ENCODE data around the gene DNAJC8.

DNA sequence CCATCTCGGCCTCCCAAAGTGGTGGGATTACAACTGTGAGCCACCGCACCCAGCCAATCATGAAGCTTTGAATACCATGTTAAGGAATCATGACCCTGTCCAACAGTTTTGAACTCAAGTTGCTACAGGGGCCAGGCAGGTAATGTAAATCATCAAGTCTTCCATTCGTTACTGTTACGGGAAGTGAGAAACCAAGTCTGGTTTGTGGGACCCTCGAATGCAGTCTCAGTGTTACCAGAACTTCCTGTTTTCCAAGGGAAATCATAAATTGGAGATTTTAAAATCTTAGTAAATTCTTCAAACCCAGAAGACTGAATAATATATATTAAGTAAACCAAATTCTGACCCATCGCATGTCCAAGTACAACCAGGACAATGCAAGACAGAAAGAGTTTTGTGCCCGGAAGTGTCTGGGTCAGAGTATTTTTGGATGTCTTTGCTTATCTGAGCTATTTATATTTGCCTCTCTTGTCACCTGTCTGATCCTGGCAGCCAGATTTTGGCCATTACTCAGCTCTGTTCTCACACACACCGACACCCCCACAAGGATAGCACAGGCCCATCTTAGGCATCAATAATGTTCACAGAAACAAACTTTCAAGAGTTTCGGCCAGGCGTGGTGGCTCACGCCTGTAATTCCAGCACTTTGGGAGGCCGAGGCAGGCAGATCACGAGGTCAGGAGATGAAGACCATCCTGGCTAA is 11.9 kb upstream of the DNAJC8 start:
- TF ChIP-seq, protein P1, sequence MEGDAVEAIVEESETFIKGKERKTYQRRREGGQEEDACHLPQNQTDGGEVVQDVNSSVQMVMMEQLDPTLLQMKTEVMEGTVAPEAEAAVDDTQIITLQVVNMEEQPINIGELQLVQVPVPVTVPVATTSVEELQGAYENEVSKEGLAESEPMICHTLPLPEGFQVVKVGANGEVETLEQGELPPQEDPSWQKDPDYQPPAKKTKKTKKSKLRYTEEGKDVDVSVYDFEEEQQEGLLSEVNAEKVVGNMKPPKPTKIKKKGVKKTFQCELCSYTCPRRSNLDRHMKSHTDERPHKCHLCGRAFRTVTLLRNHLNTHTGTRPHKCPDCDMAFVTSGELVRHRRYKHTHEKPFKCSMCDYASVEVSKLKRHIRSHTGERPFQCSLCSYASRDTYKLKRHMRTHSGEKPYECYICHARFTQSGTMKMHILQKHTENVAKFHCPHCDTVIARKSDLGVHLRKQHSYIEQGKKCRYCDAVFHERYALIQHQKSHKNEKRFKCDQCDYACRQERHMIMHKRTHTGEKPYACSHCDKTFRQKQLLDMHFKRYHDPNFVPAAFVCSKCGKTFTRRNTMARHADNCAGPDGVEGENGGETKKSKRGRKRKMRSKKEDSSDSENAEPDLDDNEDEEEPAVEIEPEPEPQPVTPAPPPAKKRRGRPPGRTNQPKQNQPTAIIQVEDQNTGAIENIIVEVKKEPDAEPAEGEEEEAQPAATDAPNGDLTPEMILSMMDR (conservative IDR thresholded peaks at IDR 0.05; ENCODE audit: low read depth, low read length): no peak
- TF ChIP-seq EZH2 (IDR thresholded peaks at IDR 0.05; ENCODE audit: borderline replicate concordance, low read depth, low read length, poor library complexity, severe bottlenecking): no peak
